HCT116 (cell line): ENCODE data around the gene FHIT. TPM values are rescaled to one million over a fixed set of nuclear protein-coding genes. Genes with fewer than 3 reads are reported as not detected.

Experiments used
- ATAC-seq: fragments of 200-7000 bp; cut with Tn5 transposase; 2 replicates; pipeline ENCODE4 v1.9.1; 2020; ENCODE audit warnings: mild to moderate bottlenecking, moderate library complexity
- BruUV-seq: library from RNA; stranded (reverse); fragments of 400-500 nt; replicated peaks from 2 replicates; lab custom pipeline; 2021; lab: Mats Ljungman, UMichigan
- CTCF ChIA-PET: fragments of 300-600 bp; sonication (Branson Sonifier 250); formaldehyde crosslinking; loops from one replicate; lab custom pipeline; 2021; ENCODE audit warnings: antibody characterized with exemption; lab: Charles Lee
- POLR2A ChIA-PET: fragments of 300-600, 350-600 bp; sonication (Branson Sonifier 250); formaldehyde crosslinking; loops from one replicate; lab custom pipeline; 2021; ENCODE audit warnings: antibody characterized with exemption; lab: Charles Lee
- RAD21 ChIA-PET, 2 experiments: fragments of 300-600 bp; sonication (Branson Sonifier 250); formaldehyde crosslinking; loops; one replicate each; lab custom pipeline; 2023; ENCODE audit warnings: low total read pairs in 2 of 2; ENCODE audit not compliant: uncharacterized antibody in 2 of 2, unreplicated experiment in 2 of 2, low non-redundant PET in 1 of 2; lab: Charles Lee
- DNase-seq: peaks from one replicate; pipeline ENCODE4 v3.0.0-alpha.2; 2010; ENCODE audit warnings: low read depth, low spot score
- H2AFZ ChIP-seq: fragments of 200-600 bp; shearing (Covaris generic), sonication (generic); 2 replicates; pipeline ENCODE4 v1.6.1; 2017; ENCODE audit warnings: low read depth, mixed run types, mixed read lengths, antibody characterized with exemption, low read length; ENCODE audit not compliant: poor library complexity, severe bottlenecking
- H3K27ac ChIP-seq: 2 replicates; pipeline ENCODE4 v1.5.1; 2012; ENCODE audit warnings: low read depth, low read length
- H3K27me3 ChIP-seq: fragments of 200-600 bp; sonication (generic); 2 replicates; pipeline ENCODE4 v1.6.1; 2016; ENCODE audit warnings: mixed run types, low read length, mixed read lengths; ENCODE audit not compliant: insufficient read depth
- H3K36me3 ChIP-seq, 2 experiments: fragments of 200-500 bp in 1 of 2; fragments of 200-600 bp in 1 of 2; sonication (Bioruptor generic) in 1 of 2; sonication (generic) in 1 of 2; 2 replicates each; pipeline versions ENCODE4 v1.5.1 to v1.6.1; 2014 to 2016; ENCODE audit warnings: low read length in 2 of 2, inconsistent platforms in 1 of 2, mixed read lengths in 1 of 2, mixed run types in 1 of 2; ENCODE audit not compliant: insufficient read depth in 2 of 2, control insufficient read depth in 1 of 2
- H3K4me1 ChIP-seq, 2 experiments: fragments of 200-600 bp in 1 of 2; sonication (generic) in 1 of 2; 2 replicates each; pipeline versions ENCODE4 v1.5.1 to v1.6.1; 2012 to 2017; ENCODE audit warnings: low read length in 2 of 2, inconsistent platforms in 1 of 2, mild to moderate bottlenecking in 1 of 2, mixed read lengths in 1 of 2, mixed run types in 1 of 2, moderate library complexity in 1 of 2; ENCODE audit not compliant: insufficient read depth in 2 of 2, control insufficient read depth in 1 of 2
- H3K4me2 ChIP-seq: fragments of 200-600 bp; sonication (generic); 2 replicates; pipeline ENCODE4 v1.6.1; 2017; ENCODE audit warnings: mixed run types, low read length, mixed read lengths
- H3K4me3 ChIP-seq, 2 experiments: fragments of 200-600 bp in 1 of 2; sonication (generic) in 1 of 2; replicated peaks in 1 of 2; 2 replicates each; pipeline ENCODE4 v1.5.1; 2011 to 2016; ENCODE audit warnings: low read length in 2 of 2, control low read depth in 1 of 2, low read depth in 1 of 2, mild to moderate bottlenecking in 1 of 2, mixed read lengths in 1 of 2, mixed run types in 1 of 2
- H3K79me2 ChIP-seq: fragments of 200-600 bp; sonication (generic); 2 replicates; pipeline ENCODE4 v1.6.1; 2017; ENCODE audit warnings: mild to moderate bottlenecking, mixed run types, low read length, moderate library complexity, mixed read lengths; ENCODE audit not compliant: insufficient read depth
- H3K9ac ChIP-seq: fragments of 200-600 bp; sonication (generic); 2 replicates; pipeline ENCODE4 v1.6.1; 2016; ENCODE audit warnings: low read length, mixed read lengths
- H3K9me2 ChIP-seq: fragments of 200-600 bp; sonication (generic), shearing (Covaris generic); 2 replicates; pipeline ENCODE4 v1.6.1; 2017; ENCODE audit warnings: mixed run types, mild to moderate bottlenecking, moderate library complexity; ENCODE audit not compliant: insufficient read depth
- H3K9me3 ChIP-seq, 2 experiments: fragments of 200-500 bp in 1 of 2; fragments of 200-600 bp in 1 of 2; sonication (Bioruptor generic) in 1 of 2; sonication (generic) in 1 of 2; 2 replicates each; pipeline ENCODE4 v1.6.1; 2014 to 2017; ENCODE audit warnings: low read length in 2 of 2, mixed read lengths in 2 of 2, inconsistent platforms in 1 of 2, low read depth in 1 of 2, mild to moderate bottlenecking in 1 of 2, mixed run types in 1 of 2, moderate library complexity in 1 of 2; ENCODE audit not compliant: control insufficient read depth in 1 of 2, insufficient read depth in 1 of 2
- H4K20me1 ChIP-seq: fragments of 200-600 bp; sonication (generic), shearing (Covaris generic); 2 replicates; pipeline ENCODE4 v1.6.1; 2017; ENCODE audit warnings: mixed run types, mild to moderate bottlenecking, moderate library complexity; ENCODE audit not compliant: insufficient read depth
- CBX3 ChIP-seq: IDR thresholded peaks from 2 replicates; pipeline ENCODE4 v1.6.1; 2012; ENCODE audit warnings: low read depth
- EGR1 ChIP-seq: IDR thresholded peaks from 2 replicates; pipeline ENCODE4 v1.6.1; 2012; ENCODE audit warnings: low read depth
- EZH2 ChIP-seq: fragments of 200-600 bp; sonication (generic); IDR thresholded peaks from 2 replicates; pipeline ENCODE4 v1.6.1; 2017; ENCODE audit warnings: antibody characterized with exemption, mixed run types
- POLR2A ChIP-seq: IDR thresholded peaks from 2 replicates; pipeline ENCODE4 v1.7.0; 2011; ENCODE audit warnings: borderline replicate concordance; ENCODE audit not compliant: insufficient read depth, insufficient read length; ENCODE audit errors: extremely low read depth
- POLR2AphosphoS5 ChIP-seq: IDR thresholded peaks from 2 replicates; pipeline ENCODE4 v1.6.1; 2011; ENCODE audit warnings: mild to moderate bottlenecking, low read depth, low read length, moderate library complexity
- SIN3A ChIP-seq: IDR thresholded peaks from 2 replicates; pipeline ENCODE4 v1.6.1; 2012; ENCODE audit warnings: low read depth
- SRF ChIP-seq: IDR thresholded peaks from 2 replicates; pipeline ENCODE4 v1.6.1; 2012; ENCODE audit warnings: low read depth
- ZBTB33 ChIP-seq: IDR thresholded peaks from 2 replicates; pipeline ENCODE4 v1.6.1; 2011; ENCODE audit warnings: mild to moderate bottlenecking, low read length, moderate library complexity; ENCODE audit not compliant: insufficient replicate concordance; ENCODE audit errors: extremely low read depth
- intact Hi-C: fragments of 100-400 bp; cut with micrococcal nuclease; formaldehyde crosslinking; loops from 2 replicates; pipeline ENCODE4 v1.10.0; 2022
- total RNA-seq: library from RNA; stranded (reverse); gene quantifications from one replicate; pipeline ENCODE4 v1.2.1, GENCODE V29; 2021; ENCODE audit not compliant: unreplicated experiment
- TF ChIP-seq, protein P1 (sequence below): IDR thresholded peaks from 2 replicates; pipeline ENCODE4 v1.6.1; 2012
- TF ChIP-seq, protein P2 (sequence below): IDR thresholded peaks from 2 replicates; pipeline ENCODE4 v1.6.1; 2012; ENCODE audit warnings: low read depth

Gene FHIT
- total RNA-seq, 1 experiment from 2014 or later, result 20.1 TPM

DNA sequence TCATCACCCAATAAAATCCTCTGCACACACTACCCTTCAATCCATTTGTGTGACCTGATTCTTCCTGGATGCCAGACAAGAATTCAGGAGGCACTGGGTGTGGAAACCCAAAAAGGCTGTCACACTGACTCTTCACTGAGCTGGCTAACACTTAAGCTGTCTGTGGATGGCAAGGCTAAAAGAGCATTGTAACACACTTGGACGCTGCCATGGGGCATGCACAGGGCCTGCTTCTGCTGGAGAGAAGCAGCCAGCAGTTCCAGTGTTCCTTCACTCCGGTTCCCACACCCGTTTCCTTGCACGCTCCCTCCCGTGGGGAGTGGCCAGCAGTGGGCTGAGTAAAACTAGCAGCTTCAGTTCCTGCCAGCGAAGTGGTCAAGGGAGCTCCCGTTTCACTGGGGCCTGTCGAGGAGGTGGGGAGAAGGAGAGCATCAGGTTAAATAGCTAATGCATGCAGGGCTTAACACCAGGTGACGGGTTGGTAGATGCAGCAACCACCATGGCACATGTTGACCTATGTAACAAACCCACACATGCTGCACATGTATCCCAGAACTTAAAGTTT is 737.1 kb downstream of the FHIT start:
- Histone ChIP-seq H2AFZ (no peak overlapping the region), H3K27ac (no peak overlapping the region), H3K36me3 (no peaks in the 10 kb centered on the region), H4K20me1 (no peaks in the 10 kb centered on the region), H3K27me3 (no peaks in the 10 kb centered on the region), H3K9me2 (no peaks in the 10 kb centered on the region), H3K4me3 (no peak overlapping the region), H3K4me1 (no peaks in the 10 kb centered on the region), H3K79me2 (no peaks in the 10 kb centered on the region), H3K9ac (no peak overlapping the region), H3K4me2 (no peak overlapping the region), H3K9me3 (no peaks in the 10 kb centered on the region)
- RAD21 ChIA-PET, result no interaction called here
- CTCF ChIA-PET, result no interaction called here
- POLR2A ChIA-PET, result no interaction called here
- intact Hi-C loops, result no loop called here
- DNase-seq (no peak), ATAC-seq (no peak)
- TF ChIP-seq, protein P1, sequence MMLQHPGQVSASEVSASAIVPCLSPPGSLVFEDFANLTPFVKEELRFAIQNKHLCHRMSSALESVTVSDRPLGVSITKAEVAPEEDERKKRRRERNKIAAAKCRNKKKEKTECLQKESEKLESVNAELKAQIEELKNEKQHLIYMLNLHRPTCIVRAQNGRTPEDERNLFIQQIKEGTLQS, result no peak
- TF ChIP-seq ZBTB33 (no peak), CBX3 (no peak), SRF (no peak), POLR2A (no peak), SIN3A (no peak), POLR2AphosphoS5 (no peak), EZH2 (no peak), EGR1 (no peak)
- BruUV-seq, result no TSS peak

DNA sequence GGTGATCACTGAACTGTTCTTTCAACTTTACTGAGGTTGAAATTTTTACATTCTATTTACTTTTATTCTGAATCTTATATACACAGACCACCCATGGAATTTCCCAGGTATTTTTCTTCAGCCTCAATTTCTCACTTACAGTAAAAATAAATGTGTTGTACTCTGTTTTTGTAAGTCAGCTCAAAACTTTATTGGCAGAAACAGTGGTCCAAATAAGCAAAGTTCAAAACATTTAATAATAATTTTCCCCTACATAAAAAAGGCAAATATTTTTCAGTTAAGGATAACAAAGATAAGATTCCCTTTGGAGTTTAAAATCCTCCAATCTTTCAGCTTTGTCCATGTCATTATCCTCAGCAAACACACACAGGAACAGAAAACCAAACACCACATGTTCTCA is 738.0 kb downstream of the FHIT start:
- H2AFZ ChIP-seq, result no peak overlapping the region
- ATAC-seq (no peak), DNase-seq (no peak)
- H3K27me3 ChIP-seq, result no peaks in the 10 kb centered on the region
- CTCF ChIA-PET, result no interaction called here
- H3K9me2 ChIP-seq, result no peaks in the 10 kb centered on the region
- H3K9me3 ChIP-seq, result no peaks in the 10 kb centered on the region
- no peak overlapping the region for H3K9ac ChIP-seq
- TF ChIP-seq, protein P2, sequence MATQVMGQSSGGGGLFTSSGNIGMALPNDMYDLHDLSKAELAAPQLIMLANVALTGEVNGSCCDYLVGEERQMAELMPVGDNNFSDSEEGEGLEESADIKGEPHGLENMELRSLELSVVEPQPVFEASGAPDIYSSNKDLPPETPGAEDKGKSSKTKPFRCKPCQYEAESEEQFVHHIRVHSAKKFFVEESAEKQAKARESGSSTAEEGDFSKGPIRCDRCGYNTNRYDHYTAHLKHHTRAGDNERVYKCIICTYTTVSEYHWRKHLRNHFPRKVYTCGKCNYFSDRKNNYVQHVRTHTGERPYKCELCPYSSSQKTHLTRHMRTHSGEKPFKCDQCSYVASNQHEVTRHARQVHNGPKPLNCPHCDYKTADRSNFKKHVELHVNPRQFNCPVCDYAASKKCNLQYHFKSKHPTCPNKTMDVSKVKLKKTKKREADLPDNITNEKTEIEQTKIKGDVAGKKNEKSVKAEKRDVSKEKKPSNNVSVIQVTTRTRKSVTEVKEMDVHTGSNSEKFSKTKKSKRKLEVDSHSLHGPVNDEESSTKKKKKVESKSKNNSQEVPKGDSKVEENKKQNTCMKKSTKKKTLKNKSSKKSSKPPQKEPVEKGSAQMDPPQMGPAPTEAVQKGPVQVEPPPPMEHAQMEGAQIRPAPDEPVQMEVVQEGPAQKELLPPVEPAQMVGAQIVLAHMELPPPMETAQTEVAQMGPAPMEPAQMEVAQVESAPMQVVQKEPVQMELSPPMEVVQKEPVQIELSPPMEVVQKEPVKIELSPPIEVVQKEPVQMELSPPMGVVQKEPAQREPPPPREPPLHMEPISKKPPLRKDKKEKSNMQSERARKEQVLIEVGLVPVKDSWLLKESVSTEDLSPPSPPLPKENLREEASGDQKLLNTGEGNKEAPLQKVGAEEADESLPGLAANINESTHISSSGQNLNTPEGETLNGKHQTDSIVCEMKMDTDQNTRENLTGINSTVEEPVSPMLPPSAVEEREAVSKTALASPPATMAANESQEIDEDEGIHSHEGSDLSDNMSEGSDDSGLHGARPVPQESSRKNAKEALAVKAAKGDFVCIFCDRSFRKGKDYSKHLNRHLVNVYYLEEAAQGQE, result no peak
- no peak for TF ChIP-seq POLR2AphosphoS5
- H3K4me1 ChIP-seq, result no peaks in the 10 kb centered on the region
- no peak overlapping the region for H3K4me3 ChIP-seq
- intact Hi-C loops, result no loop called here
- H3K4me2 ChIP-seq, result no peak overlapping the region
- no peak overlapping the region for H3K27ac ChIP-seq
- no peaks in the 10 kb centered on the region for H3K36me3 ChIP-seq
- H4K20me1 ChIP-seq, result no peaks in the 10 kb centered on the region
- BruUV-seq, result no TSS peak
- POLR2A ChIA-PET, result no interaction called here
- RAD21 ChIA-PET, result no interaction called here
- no peaks in the 10 kb centered on the region for H3K79me2 ChIP-seq
